Measurements from ENCODE around the gene GNAZ. TPM values are rescaled to one million over a fixed set of nuclear protein-coding genes. Genes with fewer than 3 reads are reported as not detected.

Gene GNAZ
- polyA plus RNA-seq, 5 donors: 3.3 to 4.8 (median 4.3) TPM

- no peak for DNase-seq
These were observed 48.6 kb downstream of the GNAZ start for GRCh38 chr22:23118647-23119493.

- no peak for DNase-seq
These were observed 49.4 kb downstream of the GNAZ start for GRCh38 chr22:23119494-23120414.

- DNase-seq: no peak
These were observed 50.1 kb downstream of the GNAZ start for GRCh38 chr22:23120415-23120899.

GRCh38 chr22:23121000-23121421 lies 50.7 kb downstream of the GNAZ start:
- no peak for DNase-seq

- DNase-seq: no peak
These were observed 51.1 kb downstream of the GNAZ start for GRCh38 chr22:23121424-23121823.

GRCh38 chr22:23122216-23122957 lies 52.1 kb downstream of the GNAZ start:
- DNase-seq: no peak

- no peak for DNase-seq
These were observed 52.9 kb downstream of the GNAZ start for GRCh38 chr22:23122992-23123803.

GRCh38 chr22:23123804-23124254 lies 53.5 kb downstream of the GNAZ start:
- DNase-seq: no peak

- DNase-seq: no peak
These were observed 54.5 kb downstream of the GNAZ start for GRCh38 chr22:23124611-23125511.

- no peak for DNase-seq
These were observed 55.3 kb downstream of the GNAZ start for GRCh38 chr22:23125512-23126103.

- no peak for DNase-seq
These were observed 56.1 kb downstream of the GNAZ start for GRCh38 chr22:23126165-23127054.

GRCh38 chr22:23127055-23127756 lies 56.9 kb downstream of the GNAZ start:
- DNase-seq: no peak

GRCh38 chr22:23127788-23128187 lies 57.5 kb downstream of the GNAZ start:
- no peak for DNase-seq

- peak; percentile 46 to 65 for DNase-seq
These were observed 58.2 kb downstream of the GNAZ start for GRCh38 chr22:23128269-23129108.

GRCh38 chr22:23129149-23129548 lies 58.8 kb downstream of the GNAZ start:
- DNase-seq: no peak

- DNase-seq: no peak
These were observed 60.4 kb downstream of the GNAZ start for GRCh38 chr22:23130697-23131096.

GRCh38 chr22:23131931-23132330 lies 61.6 kb downstream of the GNAZ start:
- no peak for DNase-seq
